ENCODE data around the gene OR10A6. TPM values are rescaled to one million over a fixed set of nuclear protein-coding genes. Genes with fewer than 3 reads are reported as not detected.

OR10A6 gene
- total and polyA plus RNA-seq, 2 experiments from 2014 or later, result not detected

DNA sequence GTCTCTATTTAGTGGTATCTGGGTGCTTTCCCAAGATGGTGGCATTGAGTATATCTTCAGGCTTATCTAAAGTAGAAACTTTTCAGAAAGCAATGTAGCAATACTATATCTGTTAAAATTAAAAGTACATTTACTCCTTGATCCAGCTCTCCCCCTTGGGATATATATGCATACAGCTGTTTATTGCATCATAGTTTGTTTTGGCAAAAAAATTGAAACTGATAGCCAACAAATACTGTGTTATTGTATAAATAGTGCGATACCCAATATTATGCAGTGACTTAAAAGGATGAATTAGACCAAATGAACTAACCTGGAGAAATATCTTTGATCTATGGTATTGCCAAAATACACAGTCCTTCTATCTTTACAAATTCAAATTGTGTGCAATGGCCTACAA, 18.9 kb upstream of the OR10A6 start:
- TF ChIP-seq EZH2 (IDR thresholded peaks at IDR 0.05; ENCODE audit: borderline replicate concordance) (no peak), EZH2phosphoT487 (IDR thresholded peaks at IDR 0.05; ENCODE audit: low read depth, severe bottlenecking, unreplicated experiment) (no peak)
- TF ChIP-seq, protein P1, sequence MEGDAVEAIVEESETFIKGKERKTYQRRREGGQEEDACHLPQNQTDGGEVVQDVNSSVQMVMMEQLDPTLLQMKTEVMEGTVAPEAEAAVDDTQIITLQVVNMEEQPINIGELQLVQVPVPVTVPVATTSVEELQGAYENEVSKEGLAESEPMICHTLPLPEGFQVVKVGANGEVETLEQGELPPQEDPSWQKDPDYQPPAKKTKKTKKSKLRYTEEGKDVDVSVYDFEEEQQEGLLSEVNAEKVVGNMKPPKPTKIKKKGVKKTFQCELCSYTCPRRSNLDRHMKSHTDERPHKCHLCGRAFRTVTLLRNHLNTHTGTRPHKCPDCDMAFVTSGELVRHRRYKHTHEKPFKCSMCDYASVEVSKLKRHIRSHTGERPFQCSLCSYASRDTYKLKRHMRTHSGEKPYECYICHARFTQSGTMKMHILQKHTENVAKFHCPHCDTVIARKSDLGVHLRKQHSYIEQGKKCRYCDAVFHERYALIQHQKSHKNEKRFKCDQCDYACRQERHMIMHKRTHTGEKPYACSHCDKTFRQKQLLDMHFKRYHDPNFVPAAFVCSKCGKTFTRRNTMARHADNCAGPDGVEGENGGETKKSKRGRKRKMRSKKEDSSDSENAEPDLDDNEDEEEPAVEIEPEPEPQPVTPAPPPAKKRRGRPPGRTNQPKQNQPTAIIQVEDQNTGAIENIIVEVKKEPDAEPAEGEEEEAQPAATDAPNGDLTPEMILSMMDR (IDR thresholded peaks at IDR 0.05; ENCODE audit: poor library complexity), result no peak

DNA sequence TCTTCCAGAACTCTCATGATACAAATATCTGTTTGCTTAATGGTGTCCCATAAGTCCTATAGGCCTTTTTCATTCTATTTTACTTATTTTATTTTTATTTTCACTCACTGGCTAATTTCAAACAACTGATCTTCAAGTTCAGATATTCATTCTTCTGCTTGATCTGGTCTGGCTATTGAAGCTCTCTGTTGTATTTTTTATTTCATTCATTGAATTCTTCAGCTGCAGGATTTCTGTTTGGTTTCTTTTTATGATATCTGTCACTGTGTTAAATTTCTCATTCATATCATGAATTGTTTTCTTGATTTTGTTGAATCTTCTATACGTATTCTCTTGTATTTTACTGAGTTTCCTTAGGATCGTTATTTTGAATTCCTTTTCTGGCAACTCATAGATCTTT, 13.1 kb upstream of the OR10A6 start:
- Histone ChIP-seq H3K9me2 (replicated peaks; ENCODE audit: insufficient read depth) (no peaks in the 10 kb centered on the region), H3K36me3 (replicated peaks; ENCODE audit: insufficient read depth, low read depth) (no peaks in the 10 kb centered on the region), H3K4me2 (no peak overlapping the region), H3K9me3 (ENCODE audit: low read depth) (no peaks in the 10 kb centered on the region), H4K20me1 (ENCODE audit: insufficient read depth, poor library complexity, severe bottlenecking) (no peaks in the 10 kb centered on the region), H3K27ac (no peak overlapping the region), H3K27me3 (peaks cover 5% of the 10 kb centered on the region), H3K79me2 (no peaks in the 10 kb centered on the region), H3K4me1 (ENCODE audit: insufficient read depth) (no peaks in the 10 kb centered on the region), H3K4me3 (no peak overlapping the region), H2AFZ (no peak overlapping the region)
- WGBS (ENCODE audit: low lambda C conversion rate, missing lambda C conversion rate), result 89% methylated on average over 2 of the region's 2 CpGs
- TF ChIP-seq, protein P1 (IDR thresholded peaks at IDR 0.05; ENCODE audit: poor library complexity), result no peak
- TF ChIP-seq EZH2phosphoT487 (IDR thresholded peaks at IDR 0.05; ENCODE audit: low read depth, severe bottlenecking, unreplicated experiment) (no peak), EZH2 (IDR thresholded peaks at IDR 0.05; ENCODE audit: borderline replicate concordance) (no peak)
- DNase-seq (ENCODE audit: low spot score), result no peak

More for the DNA sequence above, 18.9 kb upstream of the OR10A6 start:
- Histone ChIP-seq H3K4me2 (no peak overlapping the region), H4K20me1 (ENCODE audit: insufficient read depth, poor library complexity, severe bottlenecking) (no peaks in the 10 kb centered on the region), H3K9me2 (replicated peaks; ENCODE audit: insufficient read depth) (no peaks in the 10 kb centered on the region), H3K4me1 (ENCODE audit: insufficient read depth) (no peaks in the 10 kb centered on the region), H3K9me3 (ENCODE audit: low read depth) (no peaks in the 10 kb centered on the region), H3K27ac (no peak overlapping the region), H3K27me3 (peaks cover 5% of the 10 kb centered on the region), H3K79me2 (no peaks in the 10 kb centered on the region), H3K4me3 (no peak overlapping the region), H3K36me3 (replicated peaks; ENCODE audit: insufficient read depth, low read depth) (no peaks in the 10 kb centered on the region), H2AFZ (no peak overlapping the region)
- WGBS (ENCODE audit: low lambda C conversion rate, missing lambda C conversion rate), result 90% methylated on average over 1 of the region's 1 CpG
- no peak for DNase-seq (ENCODE audit: low spot score)

DNA sequence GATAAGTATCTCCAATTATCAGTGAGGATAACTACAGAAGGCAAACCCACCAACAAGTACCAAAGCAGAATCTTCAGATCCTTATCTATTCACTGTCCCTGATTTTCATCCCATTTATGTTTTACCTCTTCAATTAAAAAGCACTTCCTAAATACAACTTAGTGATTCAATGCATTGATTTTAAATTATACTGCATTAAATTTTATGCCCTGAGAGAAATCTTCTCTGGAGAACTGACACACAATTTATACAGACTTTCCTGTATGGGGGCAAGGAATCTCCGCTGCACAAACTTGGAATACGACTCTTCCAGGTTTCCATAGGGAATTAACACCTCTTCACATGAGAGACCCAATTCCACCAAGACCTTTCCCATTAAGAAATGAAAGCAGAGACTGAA, 10.5 kb upstream of the OR10A6 start, which contains the start of gene OR10A3:
OR10A3 (minus strand) TSS at position 101 of the 400 bp plus-strand sequence. CDS start 2,188 bp downstream, outside the sequence.
- no peaks in the 10 kb centered on the region for H4K20me1 ChIP-seq (ENCODE audit: insufficient read depth, poor library complexity, severe bottlenecking)
- H3K4me2 ChIP-seq, result no peak within 1 kb of the TSS
- no peaks in the 10 kb centered on the region for H3K27me3 ChIP-seq
- DNase-seq (ENCODE audit: low spot score), result no peak
- no peak within 1 kb of the TSS for H3K27ac ChIP-seq
- H3K36me3 ChIP-seq (replicated peaks; ENCODE audit: insufficient read depth, low read depth), result no peaks in the 10 kb centered on the region
- H3K4me1 ChIP-seq (ENCODE audit: insufficient read depth), result no peaks in the 10 kb centered on the region
- no peak within 1 kb of the TSS for H3K4me3 ChIP-seq
- 93% methylated on average over 2 of the region's 2 CpGs for WGBS (ENCODE audit: low lambda C conversion rate, missing lambda C conversion rate)
- no peaks in the 10 kb centered on the region for H3K9me3 ChIP-seq (ENCODE audit: low read depth)
- no peaks in the 10 kb centered on the region for H3K9me2 ChIP-seq (replicated peaks; ENCODE audit: insufficient read depth)
- H3K79me2 ChIP-seq, result no peaks in the 10 kb centered on the region
- TF ChIP-seq EZH2 (IDR thresholded peaks at IDR 0.05; ENCODE audit: borderline replicate concordance) (no peak), EZH2phosphoT487 (IDR thresholded peaks at IDR 0.05; ENCODE audit: low read depth, severe bottlenecking, unreplicated experiment) (no peak)
- TF ChIP-seq, protein P1 (IDR thresholded peaks at IDR 0.05; ENCODE audit: poor library complexity), result no peak
- no peak within 1 kb of the TSS for H2AFZ ChIP-seq

DNA sequence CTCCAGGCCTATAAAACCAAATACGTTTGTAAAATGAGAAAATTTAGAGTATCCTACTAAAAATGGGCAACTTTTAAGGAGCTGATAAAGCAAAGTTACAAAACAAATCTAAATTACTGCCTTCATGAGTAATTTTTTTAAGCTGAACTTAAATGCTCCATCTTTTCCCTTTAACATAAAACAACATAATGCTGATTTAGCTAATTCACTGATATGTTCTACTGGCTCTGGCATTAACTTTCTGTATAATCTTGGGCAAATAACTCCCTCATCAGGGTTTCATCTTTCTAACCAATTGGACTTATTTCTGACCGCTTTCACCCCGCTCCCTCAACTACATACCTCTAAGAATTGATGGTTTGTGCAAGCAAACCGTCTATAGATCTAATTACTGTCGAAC, 10.1 kb upstream of the OR10A6 start:
- Histone ChIP-seq H3K27me3 (no peaks in the 10 kb centered on the region), H3K36me3 (replicated peaks; ENCODE audit: insufficient read depth, low read depth) (no peaks in the 10 kb centered on the region), H4K20me1 (ENCODE audit: insufficient read depth, poor library complexity, severe bottlenecking) (no peaks in the 10 kb centered on the region), H3K79me2 (no peaks in the 10 kb centered on the region), H3K4me3 (no peak overlapping the region), H3K9me3 (ENCODE audit: low read depth) (no peaks in the 10 kb centered on the region), H3K27ac (no peak overlapping the region), H3K9me2 (replicated peaks; ENCODE audit: insufficient read depth) (no peaks in the 10 kb centered on the region), H3K4me1 (ENCODE audit: insufficient read depth) (no peaks in the 10 kb centered on the region), H2AFZ (no peak overlapping the region), H3K4me2 (no peak overlapping the region)
- DNase-seq (ENCODE audit: low spot score), result no peak
- TF ChIP-seq EZH2phosphoT487 (IDR thresholded peaks at IDR 0.05; ENCODE audit: low read depth, severe bottlenecking, unreplicated experiment), result no peak
- TF ChIP-seq, protein P1 (IDR thresholded peaks at IDR 0.05; ENCODE audit: poor library complexity), result no peak
- no peak for TF ChIP-seq EZH2 (IDR thresholded peaks at IDR 0.05; ENCODE audit: borderline replicate concordance)
- 62% methylated on average over 5 of the region's 5 CpGs for WGBS (ENCODE audit: low lambda C conversion rate, missing lambda C conversion rate)

Measured in hepatocyte (in vitro differentiated cells).